Measurements from ENCODE around the gene PPP1R14C.

PPP1R14C gene

GRCh38 chr6:150290429-150290828, 147.6 kb downstream of the PPP1R14C start:
- TF ChIP-seq ZNF565 (CRISPR knock-in tag; conservative IDR thresholded peaks at IDR 0.05; ENCODE audit: low read depth) (no peak), TOX (CRISPR knock-in tag; IDR thresholded peaks at IDR 0.05; ENCODE audit: borderline replicate concordance) (no peak), ARNTL (CRISPR knock-in tag; IDR thresholded peaks at IDR 0.05; ENCODE audit: borderline replicate concordance, low read depth) (no peak), POU6F1 (CRISPR knock-in tag; IDR thresholded peaks at IDR 0.05; ENCODE audit: borderline replicate concordance, low read depth) (no peak), BACH2 (CRISPR knock-in tag; IDR thresholded peaks at IDR 0.05; ENCODE audit: borderline replicate concordance) (no peak)
- ATAC-seq: no peak

- no peak for ATAC-seq
- no peak for TF ChIP-seq ZFP30 (CRISPR knock-in tag; IDR thresholded peaks at IDR 0.05)
- TF ChIP-seq RARB (CRISPR knock-in tag; IDR thresholded peaks at IDR 0.05): no peak
- TF ChIP-seq CREB5 (CRISPR knock-in tag; IDR thresholded peaks at IDR 0.05; ENCODE audit: low read depth): no peak
- no peak for TF ChIP-seq PATZ1 (CRISPR knock-in tag; IDR thresholded peaks at IDR 0.05; ENCODE audit: borderline replicate concordance)
- no peak for TF ChIP-seq ZNF565 (CRISPR knock-in tag; conservative IDR thresholded peaks at IDR 0.05; ENCODE audit: low read depth)
- no peak for TF ChIP-seq POU6F1 (CRISPR knock-in tag; IDR thresholded peaks at IDR 0.05; ENCODE audit: borderline replicate concordance, low read depth)
- no peak for TF ChIP-seq ZNF8 (CRISPR knock-in tag; IDR thresholded peaks at IDR 0.05)
These were observed 149.3 kb downstream of the PPP1R14C start for GRCh38 chr6:150291968-150292710.

- no peak for ATAC-seq
- TF ChIP-seq PATZ1 (CRISPR knock-in tag; IDR thresholded peaks at IDR 0.05; ENCODE audit: borderline replicate concordance) (no peak), ESRRG (CRISPR knock-in tag; IDR thresholded peaks at IDR 0.05) (no peak), SNAI2 (CRISPR knock-in tag; IDR thresholded peaks at IDR 0.05) (no peak), ZFP30 (CRISPR knock-in tag; IDR thresholded peaks at IDR 0.05) (no peak), ZNF565 (CRISPR knock-in tag; conservative IDR thresholded peaks at IDR 0.05; ENCODE audit: low read depth) (no peak), BACH2 (CRISPR knock-in tag; IDR thresholded peaks at IDR 0.05; ENCODE audit: borderline replicate concordance) (no peak), PPARA (CRISPR knock-in tag; IDR thresholded peaks at IDR 0.05; ENCODE audit: borderline replicate concordance) (no peak), POU6F1 (CRISPR knock-in tag; IDR thresholded peaks at IDR 0.05; ENCODE audit: borderline replicate concordance, low read depth) (no peak), ISL1 (CRISPR knock-in tag; IDR thresholded peaks at IDR 0.05) (no peak), CSDC2 (CRISPR knock-in tag; IDR thresholded peaks at IDR 0.05) (no peak), TOX (CRISPR knock-in tag; IDR thresholded peaks at IDR 0.05; ENCODE audit: borderline replicate concordance) (no peak), TSHZ2 (CRISPR knock-in tag; IDR thresholded peaks at IDR 0.05) (no peak), ZNF8 (CRISPR knock-in tag; IDR thresholded peaks at IDR 0.05) (no peak), ZFP3 (CRISPR knock-in tag; IDR thresholded peaks at IDR 0.05) (no peak)
These were observed 150.2 kb downstream of the PPP1R14C start for GRCh38 chr6:150293019-150293418.
